Neuron (in vitro differentiated cells): Measurements from ENCODE around the gene COL5A1.
"Not testable (repeated sequence)": the region's sequence is repeated elsewhere in the genome, so short reads cannot be mapped to it uniquely, and the experiment has no call there.

Experiments used
- H2AFZ ChIP-seq: one replicate; pipeline ENCODE4 v1.6.1; 2013; ENCODE audit warnings: low read depth, mild to moderate bottlenecking, inconsistent platforms, low read length, moderate library complexity
- H3K27me3 ChIP-seq: one replicate; pipeline ENCODE4 v1.6.1; 2013; ENCODE audit warnings: low read length; ENCODE audit not compliant: insufficient read depth
- H3K36me3 ChIP-seq: one replicate; pipeline ENCODE4 v1.6.1; 2013; ENCODE audit warnings: low read length; ENCODE audit not compliant: insufficient read depth
- H3K4me1 ChIP-seq: one replicate; pipeline ENCODE4 v1.6.1; 2013; ENCODE audit warnings: low read length; ENCODE audit not compliant: insufficient read depth
- H3K4me3 ChIP-seq: 2 replicates; pipeline ENCODE4 v1.5.1; 2013; ENCODE audit warnings: mild to moderate bottlenecking, low read length, moderate library complexity
- H3K9me3 ChIP-seq: one replicate; pipeline ENCODE4 v1.6.1; 2013; ENCODE audit warnings: low read length

The COL5A1 gene

GRCh38 chr9:134642385-134643181 is 980 bp downstream of the COL5A1 start:
- no peaks in the 10 kb centered on the region for H3K9me3 ChIP-seq
- no peaks in the 10 kb centered on the region for H3K4me1 ChIP-seq
- peaks cover 85% of the 10 kb centered on the region for H3K27me3 ChIP-seq
- H2AFZ ChIP-seq, result no peak overlapping the region
- H3K4me3 ChIP-seq, result no peak overlapping the region
- H3K36me3 ChIP-seq, result no peaks in the 10 kb centered on the region

GRCh38 chr9:134643222-134643671 is 1.6 kb downstream of the COL5A1 start:
- Histone ChIP-seq H3K4me1 (no peaks in the 10 kb centered on the region), H3K4me3 (no peak overlapping the region), H2AFZ (no peak overlapping the region), H3K27me3 (peaks cover 79% of the 10 kb centered on the region), H3K9me3 (no peaks in the 10 kb centered on the region), H3K36me3 (no peaks in the 10 kb centered on the region)

GRCh38 chr9:134644401-134644724 is 2.8 kb downstream of the COL5A1 start:
- H3K4me1 ChIP-seq, H2AFZ ChIP-seq, H3K9me3 ChIP-seq, H3K36me3 ChIP-seq, H3K4me3 ChIP-seq: not testable (repeated sequence)
- H3K27me3 ChIP-seq, result peaks cover 71% of the 10 kb centered on the region

GRCh38 chr9:134644725-134645606 is 3.4 kb downstream of the COL5A1 start:
- no peaks in the 10 kb centered on the region for H3K9me3 ChIP-seq
- H3K36me3 ChIP-seq, result no peaks in the 10 kb centered on the region
- peaks cover 65% of the 10 kb centered on the region for H3K27me3 ChIP-seq
- no peak overlapping the region for H3K4me3 ChIP-seq
- H2AFZ ChIP-seq, result no peak overlapping the region
- no peaks in the 10 kb centered on the region for H3K4me1 ChIP-seq

- H3K4me3 ChIP-seq, result no peak overlapping the region
- no peaks in the 10 kb centered on the region for H3K4me1 ChIP-seq
- H3K9me3 ChIP-seq, result no peaks in the 10 kb centered on the region
- peaks cover 57% of the 10 kb centered on the region for H3K27me3 ChIP-seq
- H3K36me3 ChIP-seq, result no peaks in the 10 kb centered on the region
- H2AFZ ChIP-seq, result no peak overlapping the region
These were observed 4.2 kb downstream of the COL5A1 start for GRCh38 chr9:134645607-134646365.

GRCh38 chr9:134647359-134648080 is 5.9 kb downstream of the COL5A1 start:
- Histone ChIP-seq H3K4me3 (no peak overlapping the region), H3K27me3 (peaks cover 44% of the 10 kb centered on the region), H3K4me1 (no peaks in the 10 kb centered on the region)

GRCh38 chr9:134648701-134649530 is 7.3 kb downstream of the COL5A1 start:
- H3K4me1 ChIP-seq, result no peaks in the 10 kb centered on the region
- H3K4me3 ChIP-seq, result no peak overlapping the region
- no peaks in the 10 kb centered on the region for H3K36me3 ChIP-seq
- peaks cover 30% of the 10 kb centered on the region for H3K27me3 ChIP-seq
- no peaks in the 10 kb centered on the region for H3K9me3 ChIP-seq
- no peak overlapping the region for H2AFZ ChIP-seq

More at GRCh38 chr9:134647359-134648080, 5.9 kb downstream of the COL5A1 start:
- Histone ChIP-seq H3K9me3 (no peaks in the 10 kb centered on the region), H3K36me3 (no peaks in the 10 kb centered on the region), H2AFZ (no peak overlapping the region)

- Histone ChIP-seq H3K4me1 (no peaks in the 10 kb centered on the region), H3K36me3 (no peaks in the 10 kb centered on the region), H3K4me3 (no peak overlapping the region), H2AFZ (no peak overlapping the region), H3K27me3 (peaks cover 19% of the 10 kb centered on the region), H3K9me3 (no peaks in the 10 kb centered on the region)
These were observed 9.0 kb downstream of the COL5A1 start for GRCh38 chr9:134650431-134651190.

GRCh38 chr9:134651226-134651905 is 9.8 kb downstream of the COL5A1 start:
- H3K4me1 ChIP-seq, result no peaks in the 10 kb centered on the region
- H3K27me3 ChIP-seq, result peaks cover 11% of the 10 kb centered on the region
- no peaks in the 10 kb centered on the region for H3K9me3 ChIP-seq
- H3K4me3 ChIP-seq, result no peak overlapping the region
- no peak overlapping the region for H2AFZ ChIP-seq
- H3K36me3 ChIP-seq, result no peaks in the 10 kb centered on the region

GRCh38 chr9:134652291-134653225 is 11.0 kb downstream of the COL5A1 start:
- Histone ChIP-seq H3K36me3 (no peaks in the 10 kb centered on the region), H3K27me3 (no peaks in the 10 kb centered on the region), H2AFZ (no peak overlapping the region), H3K4me1 (no peaks in the 10 kb centered on the region), H3K4me3 (no peak overlapping the region), H3K9me3 (no peaks in the 10 kb centered on the region)
